Activated CD4-positive, alpha-beta T cell treated with anti-CD3 and anti-CD28 coated beads, Interleukin-2, amount 50 U/mL, for 4 hours (primary cell): ENCODE data around the gene TNIK.

Experiments
- DNase-seq, 2 experiments: peaks; one replicate each; pipeline ENCODE4 v3.0.0-alpha.2; 2020

Gene TNIK

DNA sequence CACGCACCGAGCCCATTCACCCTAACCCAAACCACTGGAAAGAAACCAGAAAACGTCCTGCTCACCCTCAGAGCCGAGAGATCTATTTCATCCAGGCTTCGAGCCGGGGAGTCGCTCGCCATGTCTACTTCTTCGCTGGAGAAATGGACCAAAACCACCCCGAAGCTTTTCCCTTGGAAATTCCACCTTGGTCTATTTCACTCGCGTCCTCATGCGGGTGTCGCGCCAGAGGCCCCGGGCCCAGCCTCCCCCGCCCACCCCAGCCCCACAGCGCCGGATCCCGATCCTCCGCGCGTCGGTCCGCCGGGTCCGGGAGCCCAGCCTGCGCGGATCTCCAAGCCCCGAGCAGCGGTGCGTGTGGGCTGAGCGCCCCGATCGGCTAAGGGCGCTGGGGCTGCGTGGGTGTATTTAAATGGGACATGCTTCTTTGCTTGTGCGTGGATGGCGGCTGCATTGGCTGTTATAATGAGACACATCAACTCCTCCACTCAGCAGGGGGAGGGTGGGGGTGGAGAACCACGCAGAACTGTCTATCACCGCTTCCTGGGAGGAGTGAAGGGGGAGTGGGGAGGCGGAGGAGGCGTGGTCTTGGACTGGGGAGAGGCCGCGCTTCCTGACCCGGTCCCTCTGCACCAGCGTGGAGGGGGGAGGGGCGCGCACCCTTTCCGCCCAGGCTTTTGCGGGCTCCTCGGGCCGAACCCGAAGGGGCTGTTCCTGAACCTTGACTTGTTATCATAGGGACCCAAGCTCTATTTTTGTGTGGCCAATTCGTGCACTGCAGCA lies at the start of gene TNIK:
Gene TNIK (minus strand): TSS at position 464 of the 783 bp plus-strand sequence. CDS start 342 bp downstream, at position 122.
- DNase-seq = peak; percentile 97

DNA sequence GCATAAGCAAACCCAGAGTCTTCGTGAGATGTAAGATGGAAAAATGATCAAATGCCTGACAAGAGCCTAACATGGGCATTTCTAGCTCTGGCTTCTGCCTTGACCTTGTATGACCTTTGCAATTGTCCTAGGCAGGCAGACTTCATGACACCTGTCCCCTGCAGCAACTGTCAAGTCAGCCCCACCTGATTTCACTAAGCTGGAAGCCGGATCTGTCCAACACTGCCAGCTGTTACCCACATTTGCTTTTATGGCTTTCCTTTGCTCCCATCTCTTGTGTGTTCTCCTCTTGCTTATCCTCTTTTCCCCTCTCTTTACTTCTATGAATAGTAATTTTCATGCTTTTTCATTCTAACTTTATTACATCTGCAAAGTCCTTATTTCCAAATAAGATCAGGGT lies 48.5 kb upstream of the TNIK start:
- no peak for DNase-seq

DNA sequence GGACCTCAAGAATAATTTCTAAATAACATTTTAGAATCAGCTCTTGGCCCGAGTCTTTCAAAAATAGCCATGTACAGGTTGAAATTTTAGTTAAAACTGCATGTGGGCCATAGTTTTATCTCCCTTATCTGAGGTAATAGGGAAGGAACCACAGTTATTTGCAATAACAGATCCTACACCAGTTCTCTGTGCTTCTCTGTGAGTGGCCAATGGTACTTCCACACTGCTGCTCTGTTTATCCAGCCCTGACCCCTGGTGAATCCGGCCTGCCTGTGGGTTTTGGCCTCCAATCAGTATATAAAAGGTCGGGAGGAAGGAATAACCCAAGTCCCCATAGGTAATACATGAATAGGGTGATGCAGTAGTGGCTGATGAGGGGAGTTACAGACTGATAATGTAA lies 48.0 kb upstream of the TNIK start:
- no peak for DNase-seq

DNA sequence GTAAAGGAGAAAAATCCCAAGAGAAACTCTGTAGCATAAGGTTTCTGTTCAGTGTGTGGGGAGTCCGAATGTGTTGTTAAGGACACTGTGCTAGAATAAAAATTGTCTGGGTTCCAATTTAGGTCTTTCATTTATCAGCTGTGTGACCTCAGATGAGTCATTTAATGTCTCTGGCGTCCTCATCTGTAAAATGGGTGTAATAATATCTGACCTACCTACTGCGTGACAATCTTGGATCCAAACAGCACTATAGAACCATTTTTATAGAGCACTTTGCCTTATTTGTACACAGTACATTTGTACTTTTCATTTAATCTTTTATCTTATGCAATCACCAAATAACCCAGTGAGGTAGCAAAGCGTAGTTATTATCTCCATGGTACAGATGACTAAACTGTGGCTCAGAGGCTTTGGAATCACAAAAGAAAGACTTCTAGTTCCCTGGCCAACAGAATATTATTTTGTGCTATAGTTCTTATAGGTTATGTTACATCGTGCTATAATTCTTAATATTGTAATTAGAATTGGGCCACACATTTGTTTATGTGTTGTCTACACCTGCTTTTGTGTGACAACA lies 46.6 kb upstream of the TNIK start:
- DNase-seq = no peak

DNA sequence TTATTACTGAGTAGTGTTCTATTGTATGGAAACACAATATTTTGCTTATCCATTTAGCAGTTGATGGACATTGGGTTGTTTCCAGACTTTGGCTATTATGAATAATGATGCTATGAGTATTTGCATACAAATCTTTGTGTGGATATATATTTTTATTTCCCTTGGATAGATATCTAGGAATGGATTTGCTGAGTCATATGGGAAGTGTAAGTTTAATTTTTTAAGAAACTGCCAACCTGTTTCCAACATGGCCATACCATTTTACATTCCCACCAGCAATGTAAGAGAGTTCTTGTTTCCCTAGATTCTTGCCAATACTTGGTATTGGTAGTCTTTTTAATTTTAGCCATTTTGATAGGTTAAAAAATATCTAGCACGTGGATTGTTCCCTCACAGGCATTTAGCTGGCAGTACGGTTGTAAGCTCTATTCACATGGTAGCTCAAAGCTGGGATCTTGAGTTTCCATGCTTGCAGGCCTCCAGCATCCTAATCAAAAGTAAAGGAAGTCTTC lies 45.7 kb upstream of the TNIK start:
- no peak for DNase-seq

DNA sequence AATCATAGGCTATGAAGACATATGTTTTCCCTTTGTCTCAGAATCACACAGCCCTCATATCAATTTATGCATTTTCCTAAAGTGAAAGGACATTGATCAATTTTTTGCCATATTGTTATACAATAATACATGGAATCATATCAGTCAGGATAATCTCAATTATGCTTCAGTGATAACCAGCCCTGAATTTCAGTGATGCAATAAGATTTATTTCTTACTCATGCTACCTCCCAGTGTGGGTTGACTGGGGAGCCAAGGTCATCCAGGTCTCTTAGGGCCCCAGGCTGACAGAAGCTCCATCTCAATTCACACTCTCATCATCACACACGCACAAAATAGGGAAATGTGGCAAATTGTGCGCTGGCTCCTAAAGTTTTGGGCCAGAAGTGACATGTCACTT lies 44.2 kb upstream of the TNIK start:
- DNase-seq = no peak

DNA sequence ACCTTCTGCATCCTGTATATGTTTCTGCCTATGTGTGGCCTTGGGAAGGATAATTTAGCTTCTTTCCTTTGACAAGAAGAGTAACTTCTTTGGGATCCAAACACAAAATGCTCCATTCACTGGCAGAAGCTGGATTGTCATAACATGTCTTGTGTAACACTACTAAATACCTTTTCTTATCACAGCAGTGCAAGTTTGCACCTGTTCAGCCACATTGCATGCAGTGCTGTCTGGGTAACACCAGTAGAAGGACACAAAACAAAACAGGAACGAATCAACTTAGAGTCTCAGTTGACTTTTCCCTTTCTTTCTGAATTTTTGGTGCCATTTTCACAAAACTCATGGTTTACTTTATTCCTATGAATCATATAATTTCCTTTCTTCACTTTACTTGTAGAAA lies 43.6 kb upstream of the TNIK start:
- no peak for DNase-seq

DNA sequence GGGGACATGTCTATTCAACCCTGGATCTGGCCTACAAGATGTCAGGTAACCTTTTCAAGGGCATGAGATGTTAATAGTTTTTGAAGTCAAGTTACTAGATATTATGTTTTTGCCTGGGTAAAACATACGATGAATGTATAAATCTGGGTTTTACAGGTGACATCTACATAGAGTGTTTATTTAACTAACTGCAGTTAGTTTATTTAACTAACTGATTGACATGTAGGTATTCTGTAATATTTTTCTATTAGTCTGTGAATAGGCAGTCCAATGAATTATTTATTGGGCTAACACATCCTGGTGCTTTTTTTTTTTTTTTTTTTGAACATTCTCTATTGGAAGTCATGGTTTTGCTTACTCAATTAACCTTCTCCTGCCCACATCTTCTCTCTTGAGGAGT lies 38.7 kb upstream of the TNIK start:
- no peak for DNase-seq

DNA sequence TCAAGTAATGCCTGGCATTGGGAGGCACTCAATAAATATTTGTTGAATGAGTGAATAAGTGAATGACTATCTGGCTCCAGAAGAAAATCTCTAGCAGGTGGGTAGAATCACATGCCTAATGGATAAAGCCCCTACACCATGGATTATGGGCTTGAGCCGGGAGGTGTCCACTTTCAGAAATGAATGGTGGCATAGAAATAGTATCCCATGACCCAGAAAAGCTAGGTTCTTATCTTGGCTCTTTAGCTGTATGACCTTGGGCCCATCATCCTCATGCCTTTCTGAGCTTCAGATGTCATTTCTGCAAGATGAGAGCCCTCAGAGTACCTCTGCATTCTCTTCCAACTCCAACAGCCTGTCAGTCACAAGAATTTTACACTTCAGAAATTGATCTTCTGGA lies 37.3 kb upstream of the TNIK start:
- no peak for DNase-seq

DNA sequence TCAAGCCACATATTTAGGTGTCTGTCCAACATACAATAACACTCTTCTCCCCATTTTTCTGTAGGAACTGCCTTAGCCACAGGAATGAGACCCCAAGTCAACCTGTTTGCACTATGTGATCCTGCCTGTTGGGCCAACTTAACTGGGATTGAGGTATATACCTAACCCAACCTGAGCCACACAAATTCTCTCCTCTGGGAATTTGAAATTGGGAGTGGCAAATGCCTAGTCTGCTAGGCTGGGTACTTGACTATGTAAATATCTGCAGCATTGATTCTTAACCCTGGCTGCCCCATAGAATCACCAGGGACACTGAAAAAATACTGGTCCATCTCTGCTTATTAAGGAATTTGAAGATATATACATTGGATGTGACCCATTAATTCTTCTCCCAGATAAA lies 35.2 kb upstream of the TNIK start:
- DNase-seq = no peak

DNA sequence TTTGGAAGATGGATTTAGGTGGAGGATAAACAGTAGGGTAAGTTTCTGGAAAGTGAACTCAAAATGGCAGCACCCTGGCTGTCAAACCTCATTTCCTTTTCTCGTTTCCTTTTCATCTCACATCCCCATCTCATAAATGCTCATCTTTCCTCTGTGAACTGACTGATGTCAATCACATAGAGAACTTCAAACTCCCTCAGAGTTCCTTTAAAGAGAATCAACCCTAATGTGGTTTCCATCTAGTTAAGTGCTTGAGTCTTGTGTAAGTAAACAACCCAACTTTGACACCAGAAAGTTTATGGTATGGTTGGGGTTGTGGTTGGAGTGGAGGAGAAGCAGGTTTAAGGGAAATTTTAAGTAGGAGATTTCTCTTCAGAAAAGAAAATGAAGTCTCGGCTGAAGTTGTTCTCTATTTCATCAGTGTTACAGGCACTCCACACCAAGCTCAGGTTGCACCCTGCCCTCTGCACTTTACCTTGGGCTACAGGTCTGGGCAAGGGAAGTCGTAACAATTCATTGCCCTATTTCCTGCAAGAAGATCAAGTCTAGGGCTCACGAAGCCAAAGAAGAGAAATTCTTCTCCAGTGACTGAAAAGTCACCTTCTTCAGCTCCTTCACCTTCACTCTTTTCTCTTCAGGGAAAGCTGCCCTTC lies 34.4 kb upstream of the TNIK start:
- DNase-seq = no peak

DNA sequence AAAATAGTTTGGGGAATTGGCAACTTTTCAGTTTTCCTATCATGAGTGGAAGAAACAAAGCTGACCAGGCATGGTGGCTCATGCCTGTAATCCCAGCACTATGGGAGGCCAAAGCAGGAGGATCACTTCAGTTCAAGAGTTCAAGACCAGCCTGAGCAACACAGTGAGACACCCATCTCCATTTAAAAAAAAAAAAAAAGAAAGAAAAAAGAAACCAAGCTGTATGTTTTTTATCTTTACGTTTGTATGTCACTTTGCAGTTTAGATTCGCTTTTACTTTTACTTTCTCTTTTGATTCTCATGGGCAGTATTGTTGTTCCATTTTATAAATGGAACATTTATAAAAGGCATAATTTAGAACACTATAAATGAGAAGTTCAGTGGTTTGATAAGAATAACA lies 31.2 kb upstream of the TNIK start:
- no peak for DNase-seq

DNA sequence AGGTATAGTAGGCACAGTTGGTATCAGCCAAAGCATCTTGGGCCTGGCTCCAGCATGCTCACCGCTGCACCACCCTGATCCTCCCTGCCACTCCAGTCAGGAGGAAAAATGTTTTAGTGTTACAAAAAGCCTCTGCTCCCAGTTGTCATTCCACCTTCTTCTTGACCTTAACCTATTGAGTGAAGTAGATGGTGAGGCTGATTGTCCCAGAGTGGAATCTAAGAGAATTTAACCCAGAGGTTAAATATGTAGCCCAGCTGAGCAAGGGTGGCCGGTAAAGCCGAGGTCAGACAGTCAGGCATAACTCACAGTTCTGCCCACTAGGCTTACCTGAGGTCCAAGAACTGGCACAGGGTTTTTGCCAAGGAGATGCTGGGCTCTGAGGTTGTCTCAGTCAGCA lies 30.7 kb upstream of the TNIK start:
- DNase-seq = no peak

DNA sequence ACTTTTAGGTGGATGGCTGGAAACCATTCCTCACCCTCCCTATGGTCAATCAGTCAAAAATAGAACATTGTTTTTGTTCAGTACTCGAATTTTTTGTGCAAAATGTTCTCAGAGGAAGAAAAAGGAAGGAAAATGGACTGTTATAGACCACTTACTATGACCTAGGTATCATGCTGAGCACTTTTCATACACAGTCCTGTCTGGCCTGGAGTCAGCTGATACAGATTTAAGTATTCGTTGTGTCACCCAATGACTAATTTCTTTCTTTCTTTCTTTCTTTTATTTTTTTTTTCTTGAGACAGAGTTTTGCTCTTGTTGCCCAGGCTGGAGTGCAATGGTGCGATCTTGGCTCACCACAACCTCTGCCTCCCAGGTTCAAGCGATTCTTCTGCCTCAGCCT lies 29.1 kb upstream of the TNIK start:
- no peak for DNase-seq

DNA sequence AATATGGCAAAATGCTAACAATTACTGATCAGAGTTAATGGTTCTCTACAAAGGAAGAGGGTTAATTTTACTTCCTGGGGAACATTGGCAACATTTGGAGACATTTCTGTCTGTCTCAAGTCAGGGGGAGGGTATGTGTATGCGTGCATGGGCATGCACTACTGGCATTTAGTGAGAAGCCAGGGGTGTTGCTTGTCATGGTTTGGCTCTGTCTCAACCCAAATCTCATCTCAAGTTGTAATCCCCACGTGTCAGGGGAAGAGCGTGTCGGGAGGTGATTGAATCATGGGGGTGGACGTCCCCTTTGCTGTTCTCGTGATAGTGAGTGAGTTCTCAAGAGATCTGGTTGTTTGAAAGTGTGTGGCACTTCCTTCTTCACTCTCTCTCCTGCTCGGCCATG lies 28.3 kb upstream of the TNIK start:
- no peak for DNase-seq

DNA sequence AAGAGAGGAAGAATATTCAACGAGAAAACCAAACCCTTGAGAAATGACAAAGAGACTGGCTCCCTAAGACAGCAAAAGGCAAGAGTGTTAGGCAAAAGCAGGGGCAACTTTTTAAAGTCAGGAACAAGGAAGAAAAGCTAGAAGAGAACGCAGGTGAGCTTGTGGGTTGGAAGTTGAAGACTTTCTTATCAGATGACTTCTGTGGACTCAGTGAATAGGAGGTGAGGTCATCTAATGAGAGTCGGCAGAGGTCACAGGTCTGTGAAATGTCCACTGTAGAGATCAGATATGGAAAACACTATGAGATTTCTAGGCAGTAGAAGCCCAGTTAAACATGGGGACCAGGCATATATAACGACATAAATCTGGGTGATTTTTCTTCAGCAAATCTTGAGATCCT lies 27.2 kb upstream of the TNIK start:
- no peak for DNase-seq

DNA sequence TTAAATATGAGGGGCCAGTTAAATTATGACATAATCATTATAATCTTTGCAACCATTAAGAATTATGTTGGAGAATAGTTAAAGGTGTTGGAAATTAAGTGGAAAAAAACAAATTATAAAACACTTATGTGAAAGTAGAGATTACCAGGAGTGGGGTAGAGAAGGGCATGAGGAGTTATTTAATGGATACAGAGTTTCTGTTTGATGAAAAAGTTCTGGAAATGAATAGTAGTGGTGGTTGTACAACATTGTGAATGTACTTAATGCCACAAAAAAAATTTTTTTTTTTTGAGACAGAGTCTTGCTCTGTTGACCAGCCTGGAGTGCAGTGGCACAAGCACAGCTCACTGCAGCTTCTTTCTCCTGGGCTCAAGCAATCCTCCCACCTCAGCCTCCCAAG lies 25.1 kb upstream of the TNIK start:
- no peak for DNase-seq

DNA sequence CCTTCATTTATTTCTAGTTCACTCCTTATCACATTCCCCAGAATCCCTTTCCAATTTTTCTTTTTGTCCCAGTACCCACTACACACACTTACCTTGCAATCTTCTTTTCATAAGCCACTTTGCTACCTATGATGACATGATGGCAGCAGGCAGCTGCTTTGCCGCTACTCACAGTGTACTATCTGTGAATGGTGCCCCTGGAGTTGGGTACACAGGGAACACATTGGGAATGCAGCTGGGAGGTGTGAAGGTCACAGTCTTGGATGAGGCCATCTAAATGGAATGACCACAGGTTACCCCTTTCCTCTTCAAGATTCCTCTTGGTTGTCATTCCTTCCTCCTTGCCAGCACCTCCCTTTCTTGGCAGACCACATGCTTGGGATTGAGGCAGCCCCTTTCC lies 20.8 kb upstream of the TNIK start:
- DNase-seq = no peak

DNA sequence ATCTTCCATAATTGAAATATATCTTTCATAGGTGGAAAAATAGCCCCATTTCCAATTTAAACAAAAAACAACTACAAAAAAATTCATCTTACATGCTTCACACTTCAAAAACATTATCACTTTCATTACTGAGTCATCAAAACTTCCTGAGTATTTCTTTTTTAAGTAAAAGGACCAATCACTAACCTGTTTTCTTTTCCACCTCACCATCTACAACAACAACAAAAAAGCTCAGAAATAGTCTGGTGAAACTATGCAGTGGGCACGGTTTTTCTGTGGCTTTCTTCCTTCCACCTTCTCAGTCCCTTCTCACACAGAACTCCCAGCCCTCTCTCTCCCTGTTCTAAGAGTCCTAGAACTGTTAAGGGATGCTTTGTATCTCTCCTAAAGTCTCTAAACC lies 20.3 kb upstream of the TNIK start:
- DNase-seq = no peak

DNA sequence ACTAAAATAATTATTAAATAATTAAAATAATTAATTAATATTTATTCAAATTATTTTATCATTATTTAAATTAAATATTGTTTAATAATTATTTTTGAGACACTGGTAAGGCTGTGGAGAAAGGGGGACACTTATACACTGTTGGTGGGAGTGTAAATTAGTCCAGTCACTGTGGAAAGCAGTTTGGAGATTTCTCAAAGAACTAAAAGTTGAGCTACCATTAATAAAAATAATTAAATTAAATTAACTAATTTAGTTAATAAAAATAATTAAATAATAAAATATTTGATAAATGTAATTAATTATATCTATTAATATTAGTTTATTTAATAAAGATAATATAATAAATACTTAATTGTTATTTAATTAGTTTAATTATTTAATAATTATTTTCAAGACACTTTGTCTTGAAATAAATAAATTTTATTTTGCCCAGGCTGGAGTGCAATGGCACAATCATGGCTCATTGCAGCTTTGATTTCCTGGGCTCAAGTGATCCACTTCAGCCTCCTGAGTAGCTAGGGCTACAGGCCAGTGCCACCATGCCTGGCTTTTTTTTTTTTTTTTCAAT lies 16.4 kb upstream of the TNIK start:
- DNase-seq = no peak

DNA sequence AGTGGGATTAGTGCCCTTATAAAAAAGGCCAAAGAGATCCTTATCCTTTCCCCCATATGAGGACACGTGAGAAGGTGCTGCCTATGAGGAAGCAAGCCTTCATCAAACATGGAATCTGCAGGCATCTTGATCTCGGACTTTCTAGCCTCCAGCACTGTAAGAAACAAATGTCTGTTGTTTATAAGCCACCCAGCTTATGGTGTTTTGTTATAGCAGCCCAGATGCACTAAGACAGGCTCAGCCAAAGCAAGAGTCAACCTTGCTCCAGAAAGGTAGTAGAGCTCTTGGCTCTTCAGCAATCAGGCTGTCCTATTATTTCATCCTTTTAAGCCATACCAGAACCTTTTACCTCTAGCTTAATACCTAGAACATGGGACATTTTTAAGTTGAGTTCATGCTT lies 12.3 kb upstream of the TNIK start:
- no peak for DNase-seq

DNA sequence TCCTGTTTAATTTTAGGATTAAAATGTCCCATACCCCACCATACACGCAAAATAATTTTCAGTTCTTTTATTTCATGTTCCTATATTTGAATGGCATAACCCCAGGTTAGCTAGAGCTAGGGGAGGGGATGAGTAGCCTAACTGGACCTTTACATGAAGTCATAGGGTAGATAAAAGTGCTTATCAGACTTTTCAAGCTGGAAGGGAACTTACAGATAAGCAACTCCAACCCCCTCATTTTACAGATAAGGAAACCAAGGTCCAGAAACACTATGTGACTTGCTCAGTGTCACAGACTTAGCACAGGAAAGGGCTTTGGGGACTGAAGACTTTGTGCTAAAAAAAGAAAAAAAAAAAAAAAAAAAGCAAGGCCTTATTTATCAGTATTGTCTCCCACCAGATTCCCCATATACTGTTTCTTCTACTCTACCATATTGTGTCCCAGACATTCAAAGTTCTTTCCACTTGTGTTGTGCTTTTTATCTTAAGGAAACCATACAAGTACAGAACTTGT lies 10.6 kb upstream of the TNIK start:
- DNase-seq = no peak

DNA sequence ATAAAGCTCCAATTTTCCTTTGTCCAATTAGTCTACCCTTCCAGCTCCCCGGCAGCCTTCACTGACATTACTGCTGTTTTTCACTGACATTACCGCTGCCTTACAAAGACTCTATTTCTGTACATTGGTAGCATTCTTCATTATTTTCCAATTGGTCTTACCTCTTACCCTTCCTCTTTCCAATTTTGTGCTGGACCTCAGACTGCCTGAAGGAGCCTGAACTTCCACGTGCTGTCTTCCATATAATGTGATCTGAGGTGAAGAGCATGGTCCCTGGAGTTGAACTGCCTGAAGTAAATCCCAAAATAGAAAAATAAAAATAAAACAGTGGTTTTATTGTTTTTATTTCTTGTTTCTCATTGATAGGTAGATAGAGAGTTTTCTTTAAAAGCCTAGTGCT lies 9.2 kb upstream of the TNIK start:
- no peak for DNase-seq
